Measurements from ENCODE around the gene FAT1. TPM values are rescaled to one million over a fixed set of nuclear protein-coding genes. Genes with fewer than 3 reads are reported as not detected.

The FAT1 gene
- total RNA-seq, 2 donors from 2014 or later = 175 to 215 TPM

- H3K4me3 ChIP-seq = peak overlapping the region in 1 of 2 donors; percentile 25
- no peaks in the 10 kb centered on the region for H3K9me3 ChIP-seq
- no peak for TF ChIP-seq CTCF (IDR thresholded peaks at IDR 0.05)
- TF ChIP-seq POLR2AphosphoS5 (IDR thresholded peaks at IDR 0.05) = no peak
- TF ChIP-seq POLR2A (IDR thresholded peaks at IDR 0.05) = no peak
- H3K27ac ChIP-seq = no peak overlapping the region
- DNase-seq (ENCODE audit: low spot score) = peak; percentile 22
- WGBS = 1% methylated on average over 12 of the region's 12 CpGs
- H3K36me3 ChIP-seq = no peaks in the 10 kb centered on the region
- H3K27me3 ChIP-seq (replicated peaks; ENCODE audit: insufficient read depth) = no peaks in the 10 kb centered on the region
- intact Hi-C loops (cut with DNase I) = no loop called here
- no peaks in the 10 kb centered on the region for H3K4me1 ChIP-seq (replicated peaks)
Measured at GRCh38 chr4:186554539-186554913, 169.1 kb downstream of the FAT1 start.

GRCh38 chr4:186553717-186554116 is 169.9 kb downstream of the FAT1 start:
- Histone ChIP-seq H3K27me3 (replicated peaks; ENCODE audit: insufficient read depth) (no peaks in the 10 kb centered on the region), H3K4me3 (no peak overlapping the region), H3K9me3 (no peaks in the 10 kb centered on the region), H3K36me3 (no peaks in the 10 kb centered on the region), H3K4me1 (replicated peaks) (no peaks in the 10 kb centered on the region), H3K27ac (no peak overlapping the region)
- intact Hi-C loops (cut with DNase I) = no loop called here
- no peak for DNase-seq (ENCODE audit: low spot score)
- TF ChIP-seq POLR2A (IDR thresholded peaks at IDR 0.05) = no peak
- no peak for TF ChIP-seq POLR2AphosphoS5 (IDR thresholded peaks at IDR 0.05)
- no peak for TF ChIP-seq CTCF (IDR thresholded peaks at IDR 0.05)
- WGBS = 67% methylated on average over 13 of the region's 13 CpGs

GRCh38 chr4:186551849-186552248 is 171.8 kb downstream of the FAT1 start:
- DNase-seq (ENCODE audit: low spot score) = no peak
- intact Hi-C loops (cut with DNase I) = no loop called here
- TF ChIP-seq CTCF (IDR thresholded peaks at IDR 0.05) (no peak), POLR2AphosphoS5 (IDR thresholded peaks at IDR 0.05) (no peak), POLR2A (IDR thresholded peaks at IDR 0.05) (no peak)
- no peaks in the 10 kb centered on the region for H3K4me1 ChIP-seq (replicated peaks)
- H3K27ac ChIP-seq = no peak overlapping the region
- no peaks in the 10 kb centered on the region for H3K36me3 ChIP-seq
- 98% methylated on average over 2 of the region's 2 CpGs for WGBS
- H3K4me3 ChIP-seq = no peak overlapping the region
- no peaks in the 10 kb centered on the region for H3K27me3 ChIP-seq (replicated peaks; ENCODE audit: insufficient read depth)
- no peaks in the 10 kb centered on the region for H3K9me3 ChIP-seq

GRCh38 chr4:186545436-186545835 is 178.2 kb downstream of the FAT1 start:
- no peaks in the 10 kb centered on the region for H3K9me3 ChIP-seq
- DNase-seq (ENCODE audit: low spot score) = no peak
- no peak overlapping the region for H3K27ac ChIP-seq
- intact Hi-C loops (cut with DNase I) = no loop called here
- no peaks in the 10 kb centered on the region for H3K27me3 ChIP-seq (replicated peaks; ENCODE audit: insufficient read depth)
- TF ChIP-seq CTCF (IDR thresholded peaks at IDR 0.05) = no peak
- TF ChIP-seq POLR2AphosphoS5 (IDR thresholded peaks at IDR 0.05) = no peak
- no peak for TF ChIP-seq POLR2A (IDR thresholded peaks at IDR 0.05)
- H3K36me3 ChIP-seq = no peaks in the 10 kb centered on the region
- no peaks in the 10 kb centered on the region for H3K4me1 ChIP-seq (replicated peaks)
- no peak overlapping the region for H3K4me3 ChIP-seq
- 69% methylated on average over 7 of the region's 7 CpGs for WGBS

- DNase-seq (ENCODE audit: low spot score) = no peak
- WGBS = 86% methylated on average over 2 of the region's 2 CpGs
- TF ChIP-seq CTCF (IDR thresholded peaks at IDR 0.05) (no peak), POLR2AphosphoS5 (IDR thresholded peaks at IDR 0.05) (no peak), POLR2A (IDR thresholded peaks at IDR 0.05) (no peak)
Measured at GRCh38 chr4:186543206-186543605, 180.4 kb downstream of the FAT1 start.

More at GRCh38 chr4:186543206-186543605, 180.4 kb downstream of the FAT1 start:
- Histone ChIP-seq H3K27me3 (replicated peaks; ENCODE audit: insufficient read depth) (no peaks in the 10 kb centered on the region), H3K9me3 (no peaks in the 10 kb centered on the region), H3K4me3 (no peak overlapping the region), H3K27ac (no peak overlapping the region), H3K36me3 (no peaks in the 10 kb centered on the region), H3K4me1 (replicated peaks) (no peaks in the 10 kb centered on the region)
- intact Hi-C loops (cut with DNase I) = no loop called here
